ENCODE data around the gene CAP2. TPM values are rescaled to one million over a fixed set of nuclear protein-coding genes. Genes with fewer than 3 reads are reported as not detected.
A peak's percentile ranks its signal among the peaks of the same experiment; 100 is the strongest.
"Not testable (repeated sequence)": the region's sequence is repeated elsewhere in the genome, so short reads cannot be mapped to it uniquely, and the experiment has no call there.

Gene CAP2
- total and polyA plus RNA-seq, 9 of the 15 experiments (the other 6 are each of a cell fraction or from before 2014, with no cell fraction given) = not detected

- DNase-seq (ENCODE audit: extremely low read depth in 1 of 4, low spot score in 3 of 4); FAIRE-seq; H3K27ac ChIP-seq (ENCODE audit: extremely low read depth, low read depth, low read length); H3K9me3 ChIP-seq (replicated peaks; ENCODE audit: control insufficient read depth, insufficient read depth, low read depth, low read length); H2AFZ ChIP-seq (ENCODE audit: low read depth, low read length); POLR2A ChIA-PET; intact Hi-C loops (cut with micrococcal nuclease); in situ Hi-C loops (cut with MboI); BruUV-seq (replicated peaks); CTCF ChIA-PET (ENCODE audit: low intra/inter-chr PET ratio); H3K4me3 ChIP-seq; H3K4me1 ChIP-seq (replicated peaks in 1 of 2; ENCODE audit: control insufficient read depth in 2 of 2, insufficient read depth in 2 of 2, low read length in 2 of 2); H3K9ac ChIP-seq (ENCODE audit: insufficient read depth in 1 of 2, low read depth in 2 of 2, low read length in 2 of 2); H3K9me1 ChIP-seq (ENCODE audit: control insufficient read depth, insufficient read depth, low read length); H3K36me3 ChIP-seq (ENCODE audit: control insufficient read depth, insufficient read depth, low read length); H4K20me1 ChIP-seq (replicated peaks; ENCODE audit: control insufficient read depth, insufficient read depth, low read length); H3K4me2 ChIP-seq (ENCODE audit: insufficient read depth, low read length); H3K79me2 ChIP-seq (ENCODE audit: control insufficient read depth, insufficient read depth, low read length); ATAC-seq: not testable (repeated sequence)
- 0% methylated on average over 1 of the region's 1 CpG for WGBS (ENCODE audit: insufficient coverage, low coverage, missing lambda C conversion rate)
- peaks cover 0 to 16% of the 10 kb centered on the region in 2 experiments; a peak in 3 of 5 replicates for H3K27me3 ChIP-seq (ENCODE audit: control insufficient read depth in 2 of 2, insufficient read depth in 2 of 2, low read length in 2 of 2)
- TF ChIP-seq ZNF146 (CRISPR knock-in tag; IDR thresholded peaks at IDR 0.05; ENCODE audit: unreplicated experiment) = peak; percentile 50
Measured at GRCh38 chr6:17414395-17414794, 21.0 kb downstream of the CAP2 start.

GRCh38 chr6:17415321-17415720 is 21.9 kb downstream of the CAP2 start:
- Histone ChIP-seq H3K27me3 (ENCODE audit: control insufficient read depth in 2 of 2, insufficient read depth in 2 of 2, low read length in 2 of 2) (peaks cover 0 to 16% of the 10 kb centered on the region in 2 experiments; a peak in 3 of 5 replicates), H3K9ac (ENCODE audit: insufficient read depth in 1 of 2, low read depth in 2 of 2, low read length in 2 of 2) (no peak overlapping the region), H3K27ac (ENCODE audit: extremely low read depth, low read depth, low read length) (no peak overlapping the region), H3K4me2 (ENCODE audit: insufficient read depth, low read length) (no peak overlapping the region), H3K36me3 (ENCODE audit: control insufficient read depth, insufficient read depth, low read length) (no peaks in the 10 kb centered on the region), H3K79me2 (ENCODE audit: control insufficient read depth, insufficient read depth, low read length) (no peaks in the 10 kb centered on the region), H3K9me3 (replicated peaks; ENCODE audit: control insufficient read depth, insufficient read depth, low read depth, low read length) (no peaks in the 10 kb centered on the region), H3K4me1 (replicated peaks in 1 of 2; ENCODE audit: control insufficient read depth in 2 of 2, insufficient read depth in 2 of 2, low read length in 2 of 2) (no peaks in the 10 kb centered on the region), H2AFZ (ENCODE audit: low read depth, low read length) (no peak overlapping the region), H4K20me1 (replicated peaks; ENCODE audit: control insufficient read depth, insufficient read depth, low read length) (no peaks in the 10 kb centered on the region), H3K4me3 (no peak overlapping the region), H3K9me1 (ENCODE audit: control insufficient read depth, insufficient read depth, low read length) (no peaks in the 10 kb centered on the region)
- intact Hi-C loops (cut with micrococcal nuclease) = no loop called here
- no peak for ATAC-seq
- BruUV-seq (replicated peaks) = no TSS peak
- CTCF ChIA-PET (ENCODE audit: low intra/inter-chr PET ratio) = no interaction called here
- in situ Hi-C loops (cut with MboI) = no loop called here
- DNase-seq (ENCODE audit: extremely low read depth in 1 of 4, low spot score in 3 of 4) = no peak
- TF ChIP-seq RBM34 (IDR thresholded peaks at IDR 0.05; ENCODE audit: borderline replicate concordance, insufficient read depth, low read length) (no peak), IFI16 (CRISPR knock-in tag; IDR thresholded peaks at IDR 0.05) (no peak), PHB (CRISPR knock-in tag; IDR thresholded peaks at IDR 0.05) (no peak), ZBTB1 (CRISPR knock-in tag; IDR thresholded peaks at IDR 0.05; ENCODE audit: borderline replicate concordance, low read depth) (no peak)
- 3% methylated on average over 2 of the region's 2 CpGs for WGBS (ENCODE audit: insufficient coverage, low coverage, missing lambda C conversion rate)
- no peak for FAIRE-seq
- POLR2A ChIA-PET = no interaction called here
